ENCODE data around the gene VWA8. TPM values are rescaled to one million over a fixed set of nuclear protein-coding genes. Genes with fewer than 3 reads are reported as not detected.

The VWA8 gene
- total RNA-seq, 4 donors from 2014 or later, result 12.0 to 34.0 (median 16.6) TPM

- H3K4me1 ChIP-seq, result peaks cover 7% of the 10 kb centered on the region
- WGBS, result 83% methylated on average over 5 of the region's 5 CpGs
- DNase-seq (ENCODE audit: low spot score in 2 of 2), result no peak
- TF ChIP-seq CTCF (IDR thresholded peaks at IDR 0.05) (no peak), EP300 (IDR thresholded peaks at IDR 0.05) (no peak), POLR2A (IDR thresholded peaks at IDR 0.05) (no peak), POLR2AphosphoS5 (IDR thresholded peaks at IDR 0.05) (no peak)
- no peak overlapping the region for H3K27ac ChIP-seq
- H3K27me3 ChIP-seq, result no peaks in the 10 kb centered on the region
- no peak overlapping the region for H3K4me3 ChIP-seq
- no peaks in the 10 kb centered on the region for H3K9me3 ChIP-seq
- H3K36me3 ChIP-seq, result peaks cover 22% of the 10 kb centered on the region
These were observed 352.6 kb downstream of the VWA8 start for GRCh38 chr13:41608111-41608838.

- no peak overlapping the region for H3K27ac ChIP-seq
- TF ChIP-seq EP300 (IDR thresholded peaks at IDR 0.05) (no peak), CTCF (IDR thresholded peaks at IDR 0.05) (no peak)
- peaks cover 7% of the 10 kb centered on the region for H3K4me1 ChIP-seq
- H3K27me3 ChIP-seq, result no peaks in the 10 kb centered on the region
- peaks cover 22% of the 10 kb centered on the region for H3K36me3 ChIP-seq
- H3K9me3 ChIP-seq, result no peaks in the 10 kb centered on the region
- no peak for DNase-seq (ENCODE audit: low spot score in 2 of 2)
- 99% methylated on average over 2 of the region's 2 CpGs for WGBS
- no peak overlapping the region for H3K4me3 ChIP-seq
These were observed 354.3 kb downstream of the VWA8 start for GRCh38 chr13:41606646-41607045.

GRCh38 chr13:41605319-41606285 lies 355.3 kb downstream of the VWA8 start:
- Histone ChIP-seq H3K9me3 (no peaks in the 10 kb centered on the region), H3K36me3 (peaks cover 17% of the 10 kb centered on the region), H3K4me3 (no peak overlapping the region), H3K4me1 (peaks cover 3% of the 10 kb centered on the region), H3K27ac (no peak overlapping the region), H3K27me3 (no peaks in the 10 kb centered on the region)
- no peak for DNase-seq (ENCODE audit: low spot score in 2 of 2)
- TF ChIP-seq POLR2A (IDR thresholded peaks at IDR 0.05), result no peak
- no peak for TF ChIP-seq POLR2AphosphoS5 (IDR thresholded peaks at IDR 0.05)
- TF ChIP-seq EP300 (IDR thresholded peaks at IDR 0.05), result no peak
- TF ChIP-seq CTCF (IDR thresholded peaks at IDR 0.05), result no peak
- 93% methylated on average over 5 of the region's 5 CpGs for WGBS

- Histone ChIP-seq H3K36me3 (peaks cover 2% of the 10 kb centered on the region), H3K9me3 (no peaks in the 10 kb centered on the region), H3K27me3 (no peaks in the 10 kb centered on the region), H3K27ac (no peak overlapping the region), H3K4me1 (no peaks in the 10 kb centered on the region), H3K4me3 (no peak overlapping the region)
- 77% methylated on average over 1 of the region's 1 CpG for WGBS
- no peak for DNase-seq (ENCODE audit: low spot score in 2 of 2)
- TF ChIP-seq EP300 (IDR thresholded peaks at IDR 0.05) (no peak), CTCF (IDR thresholded peaks at IDR 0.05) (no peak), POLR2A (IDR thresholded peaks at IDR 0.05) (no peak), POLR2AphosphoS5 (IDR thresholded peaks at IDR 0.05) (no peak)
These were observed 357.0 kb downstream of the VWA8 start for GRCh38 chr13:41603917-41604316.
